GM18861 (cell line): ENCODE measurements around the gene HRNR.

ENCODE experiments used
- ATAC-seq: cut with Tn5 transposase; IDR thresholded peaks from one replicate; pipeline ENCODE4 v1.9.1; 2021; ENCODE audit not compliant: unreplicated experiment

The HRNR gene

GRCh38 chr1:152189657-152190442 lies 34.1 kb downstream of the HRNR start:
- ATAC-seq = no peak

GRCh38 chr1:152188673-152189591 lies 35.1 kb downstream of the HRNR start:
- no peak for ATAC-seq

- no peak for ATAC-seq
These were observed 37.3 kb downstream of the HRNR start for GRCh38 chr1:152186556-152187285.

GRCh38 chr1:152185544-152186391 lies 38.2 kb downstream of the HRNR start:
- peak; percentile 58 for ATAC-seq

- no peak for ATAC-seq
These were observed 41.0 kb downstream of the HRNR start for GRCh38 chr1:152182944-152183361.

GRCh38 chr1:152182431-152182830 lies 41.6 kb downstream of the HRNR start:
- no peak for ATAC-seq

- ATAC-seq = no peak
These were observed 44.4 kb downstream of the HRNR start for GRCh38 chr1:152179566-152179965.

GRCh38 chr1:152170287-152170905 lies 53.6 kb downstream of the HRNR start:
- no peak for ATAC-seq

- ATAC-seq = no peak
These were observed 54.5 kb downstream of the HRNR start for GRCh38 chr1:152169366-152170025.

GRCh38 chr1:152168535-152168868 lies 55.5 kb downstream of the HRNR start:
- ATAC-seq = no peak

- no peak for ATAC-seq
These were observed 56.0 kb downstream of the HRNR start for GRCh38 chr1:152167835-152168534.

GRCh38 chr1:152166966-152167365 lies 57.0 kb downstream of the HRNR start:
- no peak for ATAC-seq

GRCh38 chr1:152165286-152166077 lies 58.5 kb downstream of the HRNR start:
- ATAC-seq = no peak

- no peak for ATAC-seq
These were observed 59.4 kb downstream of the HRNR start for GRCh38 chr1:152164517-152165136.

- no peak for ATAC-seq
These were observed 61.1 kb downstream of the HRNR start for GRCh38 chr1:152162792-152163463.
